HG03432 (cell line): ENCODE measurements around the gene CLRN2.

Source experiments
- ATAC-seq: cut with Tn5 transposase; IDR thresholded peaks from one replicate; pipeline ENCODE4 v1.9.1; 2021; ENCODE audit warnings: mild to moderate bottlenecking, moderate library complexity; ENCODE audit not compliant: unreplicated experiment

The CLRN2 gene

DNA sequence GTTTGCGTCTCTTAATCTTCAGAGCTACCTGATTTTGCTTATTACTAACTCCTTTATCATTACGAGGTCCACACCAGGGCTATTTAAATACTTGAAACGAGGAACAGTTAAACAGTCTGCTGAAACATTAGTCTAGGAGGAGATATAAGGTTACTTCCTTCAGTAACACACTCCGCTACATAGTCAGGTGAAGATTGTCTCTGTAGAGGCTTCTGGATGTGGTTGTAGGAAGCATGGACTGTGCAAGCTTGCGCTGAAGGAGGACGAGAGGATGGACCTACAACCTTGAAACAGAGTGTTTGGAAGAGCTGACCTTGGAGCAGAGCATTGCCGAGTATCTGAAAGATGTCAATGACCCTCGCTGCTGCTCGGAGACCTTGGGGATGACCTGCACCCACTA is at the start of gene CLRN2:
CLRN2 (plus strand) TSS at position 301 of the 400 bp plus-strand sequence. CDS start 102 bp downstream, outside the sequence.
- ATAC-seq: no peak

- ATAC-seq: no peak
These were observed 46.2 kb upstream of the CLRN2 start for GRCh38 chr4:17468619-17469221.

DNA sequence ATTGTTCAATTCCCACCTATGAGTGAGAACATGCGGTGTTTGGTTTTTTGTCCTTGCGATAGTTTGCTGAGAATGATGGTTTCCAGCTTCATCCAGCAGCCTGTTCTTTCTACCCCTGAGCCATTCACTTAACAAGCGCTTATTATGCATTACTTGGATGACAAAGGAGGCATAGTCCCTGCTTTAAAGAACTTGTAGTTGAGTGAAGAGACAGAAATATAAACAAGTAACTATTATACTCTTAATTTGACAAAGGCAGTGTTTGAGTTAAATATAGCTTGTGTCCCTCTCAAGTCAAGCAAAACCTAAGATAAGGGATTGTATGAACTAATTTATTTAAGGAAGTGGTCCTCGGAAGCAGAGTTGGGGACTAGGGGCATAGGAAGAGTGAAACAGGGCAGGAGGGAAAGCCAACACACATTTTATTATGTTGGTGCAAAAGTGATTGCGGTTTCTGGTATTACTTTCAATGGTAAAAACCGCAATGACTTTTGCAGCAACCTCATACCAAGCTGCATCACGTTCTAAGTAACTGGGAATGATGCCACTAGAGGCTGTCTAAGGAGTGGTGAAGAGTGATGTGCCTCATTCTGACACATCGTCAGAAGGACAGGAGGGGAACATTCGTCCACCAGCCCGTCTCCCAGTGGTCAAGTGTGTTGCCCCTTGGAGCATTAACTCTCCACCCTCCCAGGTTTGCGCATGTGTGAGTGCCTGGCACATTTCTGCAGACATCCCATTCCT is 44.9 kb upstream of the CLRN2 start:
- ATAC-seq: no peak

- no peak for ATAC-seq
These were observed 39.5 kb upstream of the CLRN2 start for GRCh38 chr4:17475481-17475880.

GRCh38 chr4:17476853-17477252 is 38.1 kb upstream of the CLRN2 start:
- ATAC-seq: no peak

- no peak for ATAC-seq
These were observed 37.0 kb upstream of the CLRN2 start for GRCh38 chr4:17477774-17478472.

DNA sequence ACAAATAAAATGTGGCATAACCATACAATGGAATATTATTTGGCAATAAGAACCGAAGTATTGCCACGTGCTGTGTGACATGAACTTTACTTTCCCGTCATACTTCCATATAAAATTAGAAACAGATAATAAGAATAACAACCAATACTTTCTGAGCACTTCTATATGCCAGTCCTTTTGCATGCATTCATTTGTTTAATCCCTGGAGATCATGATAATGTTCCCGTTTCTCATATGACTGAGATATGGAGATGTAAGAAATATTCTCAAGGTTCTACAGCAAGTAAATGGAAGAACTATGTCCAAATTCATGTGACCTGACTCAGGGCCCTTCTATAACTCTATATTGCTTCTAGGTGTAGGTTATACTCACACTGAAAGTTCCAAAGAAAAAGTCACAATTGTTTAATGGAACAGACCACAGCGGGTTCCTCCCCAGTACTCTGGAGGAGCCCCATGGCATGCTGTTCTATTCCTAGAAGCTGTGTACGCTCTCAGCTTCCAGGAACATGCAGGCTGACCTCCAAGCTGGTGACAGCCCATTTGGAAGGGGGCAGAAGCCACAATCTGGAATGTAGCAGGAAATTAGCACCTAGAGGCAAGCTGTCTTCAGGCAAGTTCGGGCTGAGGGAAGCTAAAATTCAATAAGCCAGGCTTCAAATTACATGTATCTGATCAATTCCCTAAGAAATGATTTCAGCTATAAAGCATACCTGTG is 34.6 kb upstream of the CLRN2 start:
- ATAC-seq: no peak

DNA sequence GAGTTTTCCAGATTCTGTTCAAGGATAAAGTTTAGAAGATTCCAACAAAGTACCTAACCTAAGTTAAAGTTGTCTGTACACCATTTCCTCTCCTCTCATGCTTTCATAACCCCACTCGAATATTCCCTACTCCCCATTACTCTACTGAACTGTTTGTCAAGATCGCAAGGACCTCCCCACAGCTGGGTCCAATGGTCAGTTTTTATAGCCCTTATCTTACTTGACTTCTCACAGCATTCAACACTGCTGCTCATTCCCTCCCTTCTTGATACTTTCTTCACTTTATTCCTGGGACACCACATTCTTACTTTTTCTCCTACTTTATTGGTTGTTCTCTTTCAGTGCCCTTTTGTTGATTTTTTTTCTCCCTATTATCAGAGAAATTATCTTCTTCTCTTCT is 34.0 kb upstream of the CLRN2 start:
- ATAC-seq: no peak

DNA sequence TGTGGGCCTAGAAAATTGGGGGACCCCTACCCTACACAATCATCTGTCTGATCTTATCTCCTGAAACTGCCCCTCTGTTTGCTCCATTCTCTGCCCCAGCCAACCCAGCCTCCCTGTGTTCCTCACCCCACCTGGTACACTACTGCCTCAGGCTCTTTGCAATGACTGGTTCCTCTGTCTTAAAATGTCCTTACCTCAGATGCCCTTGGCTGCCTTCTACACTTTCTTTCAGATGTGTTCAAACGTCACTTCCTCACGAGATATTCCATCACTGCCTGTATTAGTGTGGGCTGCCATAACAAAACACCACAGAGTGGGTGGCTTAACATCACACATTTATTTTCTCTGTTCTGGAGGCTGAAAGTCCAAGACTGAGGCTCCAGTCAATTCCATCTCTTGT is 32.2 kb upstream of the CLRN2 start:
- ATAC-seq: no peak

DNA sequence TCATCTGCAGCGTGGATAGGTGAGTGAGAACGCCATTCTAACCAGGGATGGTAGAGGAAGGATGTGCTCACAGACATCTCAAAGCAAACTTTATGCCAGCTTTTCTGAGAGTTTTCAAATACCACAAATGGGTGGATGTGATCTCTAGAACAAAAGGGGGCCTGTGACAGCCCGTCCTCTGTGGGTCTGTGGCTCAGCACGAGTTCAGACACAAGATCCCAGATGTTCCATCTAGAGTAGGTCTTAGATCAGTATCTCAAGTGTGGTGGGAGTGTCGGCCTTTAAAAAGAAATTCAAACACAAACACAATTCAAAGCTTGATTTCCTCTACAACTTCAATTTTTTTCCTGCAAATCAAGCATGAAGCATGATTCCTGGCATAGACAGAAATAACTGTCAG is 25.8 kb upstream of the CLRN2 start:
- ATAC-seq: no peak

- ATAC-seq: no peak
These were observed 25.2 kb upstream of the CLRN2 start for GRCh38 chr4:17489721-17490120.

GRCh38 chr4:17490575-17491059 is 24.3 kb upstream of the CLRN2 start:
- no peak for ATAC-seq

GRCh38 chr4:17491196-17491595 is 23.8 kb upstream of the CLRN2 start:
- no peak for ATAC-seq

DNA sequence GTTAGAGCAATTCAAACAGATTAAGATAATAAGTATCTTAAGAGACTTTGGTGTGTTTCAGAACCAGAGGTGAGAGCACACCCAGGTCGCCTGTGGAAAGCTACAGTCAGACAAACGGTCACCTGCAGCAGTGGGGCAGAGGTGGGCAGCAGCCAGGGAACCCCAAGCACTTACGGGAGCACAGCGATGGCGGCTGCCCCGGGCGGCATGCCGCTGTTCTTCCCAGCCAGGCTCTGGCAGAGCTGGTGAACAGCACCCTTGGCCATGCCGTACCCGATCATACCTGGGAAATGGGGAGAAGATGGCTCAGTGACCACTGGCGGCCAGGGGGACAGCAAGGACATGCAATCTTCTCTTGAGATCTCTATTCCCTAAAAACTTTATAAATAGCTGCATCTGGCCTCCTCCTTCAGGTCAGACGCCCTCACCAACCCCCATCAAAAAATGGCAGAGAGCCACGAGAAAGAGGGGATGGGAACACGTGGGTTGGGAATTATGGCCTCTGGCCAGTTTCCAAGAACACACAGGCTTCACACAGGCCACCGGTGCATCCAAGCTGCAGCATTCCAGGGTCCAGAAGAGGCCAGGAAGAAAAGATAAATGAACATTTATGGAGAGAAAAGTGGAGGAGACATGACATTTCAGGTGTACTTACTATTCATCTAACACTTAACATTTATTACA is 22.8 kb upstream of the CLRN2 start:
- no peak for ATAC-seq

DNA sequence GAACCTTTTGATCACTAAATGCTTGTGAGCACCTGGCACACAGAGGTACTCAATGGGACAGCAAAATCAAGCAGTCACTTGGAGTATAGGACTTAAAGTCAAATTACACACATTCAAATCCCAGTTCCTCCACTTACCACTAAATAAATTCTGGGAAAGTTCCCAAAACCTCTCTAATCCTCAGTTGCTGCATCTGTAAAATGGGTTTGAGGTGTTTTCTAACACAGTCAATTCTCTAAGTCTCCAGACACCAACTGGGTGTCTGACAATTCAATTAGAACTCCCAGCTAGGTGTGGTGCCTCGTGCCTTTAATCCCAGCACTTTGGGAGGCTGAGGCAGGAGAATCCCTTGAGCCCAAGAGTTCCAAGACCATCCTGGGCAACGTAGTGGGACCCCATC is 22.1 kb upstream of the CLRN2 start:
- ATAC-seq: no peak

DNA sequence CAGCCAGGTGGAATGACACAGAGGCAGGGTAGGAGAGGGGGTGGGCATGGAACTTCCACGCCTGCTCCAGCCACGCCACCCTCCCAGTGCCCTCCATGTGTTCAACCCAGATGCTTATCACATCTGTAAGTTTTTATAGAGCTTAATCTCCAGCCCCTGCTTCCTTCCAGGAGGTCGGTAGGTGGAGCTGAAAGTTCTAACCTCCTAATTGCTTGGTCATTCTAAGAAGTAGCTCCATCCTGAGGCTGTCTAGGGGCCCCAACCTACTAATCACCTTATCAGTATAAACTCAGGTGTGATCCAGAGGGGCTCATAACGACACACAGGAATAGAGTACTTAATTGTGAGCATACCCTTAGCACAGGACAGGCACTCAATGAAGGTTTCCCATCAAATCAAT is 21.3 kb upstream of the CLRN2 start:
- no peak for ATAC-seq

- ATAC-seq: no peak
These were observed 20.4 kb upstream of the CLRN2 start for GRCh38 chr4:17494258-17495190.

GRCh38 chr4:17497890-17498523 is 17.0 kb upstream of the CLRN2 start:
- ATAC-seq: no peak

GRCh38 chr4:17500574-17500973 is 14.4 kb upstream of the CLRN2 start:
- ATAC-seq: no peak
